Measurements from ENCODE around the gene STK10. TPM values are rescaled to one million over a fixed set of nuclear protein-coding genes. Genes with fewer than 3 reads are reported as not detected.

The STK10 gene
- total RNA-seq, 2 donors from 2014 or later = 42.9 to 92.2 TPM

DNA sequence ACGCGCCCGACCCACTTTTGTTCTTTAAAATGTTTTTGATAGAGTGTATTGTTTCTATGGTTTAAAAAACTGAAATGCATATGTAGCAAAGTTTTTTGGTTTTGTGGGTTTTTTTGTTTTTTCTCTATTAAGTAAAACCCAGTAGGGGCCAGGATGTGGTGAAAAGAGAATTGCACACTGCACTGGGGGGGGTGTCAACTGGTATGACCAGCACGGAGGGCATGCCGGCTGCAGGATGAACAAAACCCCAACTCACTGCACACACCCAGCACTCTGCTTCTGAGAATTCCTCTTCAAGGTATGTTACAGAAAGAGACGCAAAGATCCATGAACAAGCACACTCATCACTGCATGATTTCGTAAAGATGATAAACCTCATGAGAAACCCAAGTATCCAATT is 75.0 kb downstream of the STK10 start:
- ATAC-seq (peak; percentile 10 to 58), DNase-seq (ENCODE audit: low spot score in 2 of 2) (peak; percentile 55 to 69)
- Mint-ChIP-seq H3K9me3 (peaks cover 0 to 5% of the 10 kb centered on the region in 2 donors), H3K27ac (peak overlapping the region; percentile 78 to 94), H3K36me3 (peaks cover 12 to 37% of the 10 kb centered on the region in 2 donors)

- DNase-seq (ENCODE audit: low spot score in 2 of 2) = no peak
- Mint-ChIP-seq H3K9me3 (peaks cover 0 to 5% of the 10 kb centered on the region in 2 donors), H3K27ac (peak overlapping the region in 1 of 2 donors; percentile 78), H3K36me3 (peaks cover 12 to 35% of the 10 kb centered on the region in 2 donors)
- ATAC-seq = no peak
These were observed 76.2 kb downstream of the STK10 start for GRCh38 chr5:172111852-172112225.

- ATAC-seq (peak; percentile 84 to 86), DNase-seq (ENCODE audit: low spot score in 2 of 2) (peak; percentile 78 to 94)
- Mint-ChIP-seq H3K9me3 (peaks cover 0 to 5% of the 10 kb centered on the region in 2 donors), H3K27ac (peak overlapping the region; percentile 74 to 78), H3K36me3 (peaks cover 12 to 32% of the 10 kb centered on the region in 2 donors)
These were observed 76.8 kb downstream of the STK10 start for GRCh38 chr5:172110921-172111851.

DNA sequence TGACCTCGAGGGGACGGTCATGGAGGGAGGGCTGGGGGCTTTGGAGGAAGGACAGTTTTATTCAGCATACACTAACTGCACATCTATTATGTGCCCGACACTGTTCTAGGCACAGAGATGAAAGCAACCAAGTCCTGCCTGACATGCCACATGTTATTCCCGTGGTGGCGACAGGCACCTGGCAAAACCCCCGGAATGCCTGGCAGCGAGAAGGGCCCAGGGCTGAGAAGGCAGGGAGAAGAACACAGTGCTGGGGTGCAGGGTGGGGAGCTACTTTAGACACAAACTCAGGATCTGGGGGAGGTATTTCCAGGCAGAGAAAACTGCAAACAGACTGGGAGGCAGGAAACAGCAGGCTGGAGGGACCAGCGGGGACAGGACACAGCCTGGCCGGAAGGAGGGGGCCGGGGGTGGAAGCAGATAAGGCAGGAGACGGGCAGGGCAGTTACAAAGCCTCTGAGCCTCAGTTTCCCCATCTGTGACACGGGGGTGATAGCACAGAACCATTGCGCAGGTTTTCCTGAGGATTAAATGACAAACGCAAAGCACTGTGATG is 77.7 kb downstream of the STK10 start:
- DNase-seq (ENCODE audit: low spot score in 2 of 2) (no peak), ATAC-seq (no peak)
- peaks cover 0 to 5% of the 10 kb centered on the region in 2 donors for H3K9me3 Mint-ChIP-seq
- H3K36me3 Mint-ChIP-seq = peaks cover 8 to 26% of the 10 kb centered on the region in 2 donors
- H3K27ac Mint-ChIP-seq = peak overlapping the region; percentile 53 to 78

DNA sequence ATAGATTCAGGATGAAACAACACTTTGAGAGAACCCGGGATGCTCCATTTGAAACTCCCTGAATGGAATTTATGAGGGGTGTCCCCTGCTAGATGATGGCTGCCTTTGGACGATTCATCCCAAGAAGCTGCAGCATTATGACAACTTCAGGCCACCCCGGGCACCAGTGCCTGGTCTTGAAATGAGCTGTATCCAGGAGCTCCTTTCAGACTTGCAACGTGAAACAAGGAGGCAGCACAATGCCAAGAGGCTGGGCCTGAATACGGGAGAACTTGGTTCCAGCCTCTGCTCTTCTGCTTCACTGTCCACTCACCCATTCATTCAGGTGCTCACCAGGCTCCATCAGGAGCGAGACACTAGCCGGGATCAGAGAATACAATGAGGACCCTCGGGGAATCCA is 78.3 kb downstream of the STK10 start:
- peaks cover 2 to 21% of the 10 kb centered on the region in 2 donors for H3K36me3 Mint-ChIP-seq
- DNase-seq (ENCODE audit: low spot score in 2 of 2) = no peak

DNA sequence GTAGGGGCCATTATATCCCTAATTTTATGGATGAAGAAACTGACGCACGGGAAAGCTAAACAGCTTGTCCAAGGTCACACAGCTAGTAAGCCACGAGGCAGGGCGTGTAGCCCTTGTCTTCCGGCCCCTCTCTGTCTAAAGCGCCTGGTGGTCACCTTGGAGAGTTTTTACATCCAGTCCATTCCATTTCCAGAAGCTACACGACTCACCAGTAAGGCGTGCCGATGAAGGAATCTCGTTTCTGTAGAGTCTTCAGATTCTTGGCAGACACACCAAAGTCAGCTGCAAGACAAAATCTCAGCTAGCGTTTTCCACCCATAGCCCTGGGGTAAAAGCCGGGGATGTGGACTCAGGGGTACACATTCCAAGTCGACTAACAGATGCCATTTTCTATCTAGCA is 80.5 kb downstream of the STK10 start:
- peaks cover 0 to 12% of the 10 kb centered on the region in 2 donors for H3K36me3 Mint-ChIP-seq
- no peak overlapping the region for H3K27ac Mint-ChIP-seq
- no peak for DNase-seq (ENCODE audit: low spot score in 2 of 2)
- no peak for ATAC-seq
- no peaks in the 10 kb centered on the region for H3K9me3 Mint-ChIP-seq

More for the DNA sequence above, 78.3 kb downstream of the STK10 start:
- ATAC-seq = no peak
- Mint-ChIP-seq H3K27ac (peak overlapping the region; percentile 62 to 78), H3K9me3 (peaks cover 0 to 1% of the 10 kb centered on the region in 2 donors)

DNA sequence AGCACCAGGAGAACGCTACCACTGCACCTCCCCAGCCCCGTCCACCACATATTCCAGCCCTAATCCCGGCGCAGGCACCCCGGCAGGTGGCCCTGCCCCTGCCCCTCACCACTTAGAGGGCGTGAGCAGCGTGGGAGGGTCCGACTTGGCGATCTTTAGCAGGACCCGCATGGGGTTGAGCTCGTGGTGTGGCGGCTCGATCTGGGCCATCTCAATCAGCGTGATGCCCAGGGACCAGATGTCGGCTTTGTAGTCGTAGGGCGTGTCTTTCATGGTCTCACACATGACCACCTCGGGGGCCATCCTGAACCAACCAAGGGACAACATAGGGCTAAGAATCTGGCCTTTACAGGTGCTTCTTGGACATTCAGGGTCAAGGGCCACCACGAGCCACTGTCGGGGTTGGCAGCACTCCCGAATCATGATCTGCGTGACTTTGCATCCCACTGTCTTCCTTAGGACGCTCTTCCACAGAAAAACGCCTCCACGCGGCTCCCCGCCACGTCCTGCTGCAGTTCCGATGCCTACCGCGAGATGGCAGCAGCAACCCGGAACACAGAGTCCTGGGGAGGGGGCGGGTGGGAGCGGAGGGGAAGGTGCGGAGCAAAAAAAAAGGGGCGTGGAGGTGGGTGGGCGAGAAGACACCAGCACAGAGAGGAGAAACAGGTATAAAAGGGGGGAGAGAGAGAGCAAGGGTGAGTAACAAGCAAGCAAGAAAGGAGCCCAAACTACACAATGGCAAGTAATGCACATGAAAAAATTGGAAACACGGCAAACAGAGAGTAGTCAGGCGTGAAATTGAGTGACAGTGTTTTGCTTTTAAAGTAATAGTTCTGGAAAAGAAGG is 81.3 kb downstream of the STK10 start:
- DNase-seq (ENCODE audit: low spot score in 2 of 2) (peak; percentile 62 to 80), ATAC-seq (no peak)
- Mint-ChIP-seq H3K36me3 (peaks cover 0 to 18% of the 10 kb centered on the region in 2 donors), H3K9me3 (no peaks in the 10 kb centered on the region), H3K27ac (peak overlapping the region in 1 of 2 donors; percentile 90)

DNA sequence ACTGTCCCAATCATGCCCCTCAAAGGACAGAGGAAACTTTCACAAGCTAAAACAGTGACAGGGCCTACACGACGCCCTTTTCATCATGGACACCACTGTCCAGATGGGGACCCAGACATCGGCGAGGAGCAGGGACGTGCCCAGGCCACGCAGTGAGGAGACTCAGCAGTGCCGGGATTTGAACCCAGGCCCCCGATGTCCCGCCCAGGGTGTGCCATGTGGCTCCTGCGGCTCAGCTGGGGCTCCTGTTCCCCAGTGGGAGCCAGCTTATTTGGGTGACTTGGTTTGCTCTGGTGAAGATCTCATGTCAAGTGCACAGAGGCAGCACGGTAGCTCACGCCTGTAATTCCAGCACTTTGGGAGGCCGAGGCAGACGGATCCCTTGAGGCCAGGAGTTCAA is 82.2 kb downstream of the STK10 start:
- ATAC-seq = no peak
- no peak for DNase-seq (ENCODE audit: low spot score in 2 of 2)
- Mint-ChIP-seq H3K27ac (peak overlapping the region in 1 of 2 donors; percentile 74), H3K9me3 (no peaks in the 10 kb centered on the region), H3K36me3 (peaks cover 0 to 18% of the 10 kb centered on the region in 2 donors)

GRCh38 chr5:172104801-172105701 is 83.0 kb downstream of the STK10 start:
- Mint-ChIP-seq H3K9me3 (no peaks in the 10 kb centered on the region), H3K36me3 (peaks cover 0 to 14% of the 10 kb centered on the region in 2 donors), H3K27ac (peak overlapping the region in 1 of 2 donors; percentile 36)
- no peak for DNase-seq (ENCODE audit: low spot score in 2 of 2)
- no peak for ATAC-seq

DNA sequence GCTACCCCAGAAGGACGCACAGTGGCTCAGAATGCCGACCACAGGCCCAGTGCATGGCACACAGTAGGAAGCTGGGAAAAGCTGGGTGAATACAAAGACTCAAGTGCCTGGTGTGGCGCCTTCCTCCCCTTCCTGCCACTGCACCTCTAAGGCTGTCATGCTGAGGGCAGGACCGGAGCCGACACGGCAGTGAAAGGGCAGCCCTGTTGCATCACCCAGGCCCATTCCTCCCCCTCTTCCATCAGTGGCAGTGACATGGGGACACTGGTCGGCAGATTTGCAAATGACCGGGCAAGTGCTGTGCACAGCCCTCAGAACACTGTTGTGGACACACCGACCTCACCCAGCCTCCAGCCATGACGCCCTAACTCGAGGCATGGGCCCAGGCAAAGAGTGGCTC is 84.0 kb downstream of the STK10 start:
- Mint-ChIP-seq H3K36me3 (peaks cover 1 to 6% of the 10 kb centered on the region in 2 donors), H3K27ac (no peak overlapping the region), H3K9me3 (peaks cover 0 to under 1% of the 10 kb centered on the region in 2 donors)
- ATAC-seq = no peak
- no peak for DNase-seq (ENCODE audit: low spot score in 2 of 2)

- peaks cover 0 to 3% of the 10 kb centered on the region in 2 donors for H3K9me3 Mint-ChIP-seq
- ATAC-seq (peak; percentile 59 to 65), DNase-seq (ENCODE audit: low spot score in 2 of 2) (no peak)
- H3K27ac Mint-ChIP-seq = no peak overlapping the region
- peaks cover 6% of the 10 kb centered on the region in 2 donors for H3K36me3 Mint-ChIP-seq
These were observed 85.0 kb downstream of the STK10 start for GRCh38 chr5:172102913-172103626.

GRCh38 chr5:172102218-172102870 is 85.7 kb downstream of the STK10 start:
- H3K9me3 Mint-ChIP-seq = peaks cover 0 to 3% of the 10 kb centered on the region in 2 donors
- DNase-seq (ENCODE audit: low spot score in 2 of 2) (no peak), ATAC-seq (peak in 1 of 2 donors; percentile 7)
- peaks cover 6% of the 10 kb centered on the region in 2 donors for H3K36me3 Mint-ChIP-seq
- peak overlapping the region; percentile 17 to 73 for H3K27ac Mint-ChIP-seq

DNA sequence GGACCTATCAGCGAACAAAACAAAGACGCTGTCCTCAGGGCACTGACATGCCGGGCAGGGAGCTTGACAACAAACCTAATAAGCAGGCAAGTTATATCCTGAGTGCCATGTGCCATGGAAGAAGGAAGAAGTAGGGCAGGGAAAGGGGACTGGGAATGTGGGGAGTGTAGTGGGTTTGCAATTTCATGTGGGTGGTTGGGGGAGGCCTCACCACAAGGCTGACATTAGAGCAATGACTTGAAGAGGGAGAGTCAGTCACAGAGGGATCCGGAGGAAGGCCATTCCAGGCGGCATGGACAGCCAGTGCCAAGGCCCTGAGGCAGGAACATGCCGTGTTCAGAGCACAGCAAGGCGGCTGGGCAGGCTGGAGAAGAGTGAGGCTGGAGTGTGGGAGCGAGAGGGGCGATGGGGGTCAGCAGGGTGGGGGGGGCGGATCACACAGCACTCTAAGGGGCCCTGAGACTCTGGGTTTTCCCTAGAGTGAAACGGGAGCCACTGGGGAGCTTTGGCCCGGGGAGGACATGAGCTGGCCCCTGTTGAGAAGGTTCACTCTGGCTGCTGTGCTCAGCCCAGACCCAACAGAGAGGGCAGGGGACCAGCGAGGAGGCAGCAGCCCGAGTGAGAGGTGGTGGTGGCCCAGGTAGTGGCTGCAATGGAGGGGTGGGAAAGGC is 86.3 kb downstream of the STK10 start:
- ATAC-seq = no peak
- peaks cover 6% of the 10 kb centered on the region in 2 donors for H3K36me3 Mint-ChIP-seq
- H3K27ac Mint-ChIP-seq = peak overlapping the region; percentile 17 to 73

GRCh38 chr5:172098883-172099282 is 89.1 kb downstream of the STK10 start:
- Mint-ChIP-seq H3K36me3 (peaks cover 6% of the 10 kb centered on the region in 2 donors), H3K27ac (peak overlapping the region; percentile 11 to 24), H3K9me3 (peaks cover 0 to 3% of the 10 kb centered on the region in 2 donors)
- DNase-seq (ENCODE audit: low spot score in 2 of 2) (no peak), ATAC-seq (peak in 1 of 2 donors; percentile 18)

More for the DNA sequence above, 86.3 kb downstream of the STK10 start:
- peaks cover 0 to 3% of the 10 kb centered on the region in 2 donors for H3K9me3 Mint-ChIP-seq
- DNase-seq (ENCODE audit: low spot score in 2 of 2) = no peak

All from activated naive CD4-positive, alpha-beta T cell treated with anti-CD3 and anti-CD28 coated beads, Interleukin-2, amount 50 U/mL, for 72 hours (primary cell).